OCI-M2 (cell line): Measurements from ENCODE around the gene LRRC74B.
"Not testable (repeated sequence)": the region's sequence is repeated elsewhere in the genome, so short reads cannot be mapped to it uniquely, and the experiment has no call there.

Experiments used
- DNase-seq: peaks from one replicate; lab custom pipeline; 2025; ENCODE audit not compliant: unreplicated experiment; lab: John Stamatoyannopoulos, UW

The LRRC74B gene, protein sequence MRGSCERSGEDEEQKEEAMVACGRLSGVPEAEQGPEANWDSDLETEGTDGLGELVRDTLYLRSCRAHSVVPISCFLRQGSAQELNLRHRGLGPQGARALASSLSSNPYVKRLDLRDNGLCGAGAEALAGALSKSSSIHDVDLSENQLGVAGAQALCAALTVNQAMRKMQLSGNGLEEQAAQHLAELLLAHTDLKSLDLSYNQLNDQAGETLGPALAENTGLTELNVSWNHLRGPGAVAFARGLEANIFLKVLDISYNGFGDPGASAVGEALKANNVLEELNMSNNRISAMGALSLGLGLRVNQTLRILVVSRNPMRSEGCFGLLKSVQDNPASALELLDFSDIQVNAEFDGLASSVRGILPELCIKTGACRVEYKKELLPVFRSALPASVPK

GRCh38 chr22:21045585-21046294 lies at the start of gene LRRC74B:
TSS of gene LRRC74B (plus strand) at chr22:21045946. CDS start at chr22:21045987, 41 bp downstream.
- no peak for DNase-seq

DNA sequence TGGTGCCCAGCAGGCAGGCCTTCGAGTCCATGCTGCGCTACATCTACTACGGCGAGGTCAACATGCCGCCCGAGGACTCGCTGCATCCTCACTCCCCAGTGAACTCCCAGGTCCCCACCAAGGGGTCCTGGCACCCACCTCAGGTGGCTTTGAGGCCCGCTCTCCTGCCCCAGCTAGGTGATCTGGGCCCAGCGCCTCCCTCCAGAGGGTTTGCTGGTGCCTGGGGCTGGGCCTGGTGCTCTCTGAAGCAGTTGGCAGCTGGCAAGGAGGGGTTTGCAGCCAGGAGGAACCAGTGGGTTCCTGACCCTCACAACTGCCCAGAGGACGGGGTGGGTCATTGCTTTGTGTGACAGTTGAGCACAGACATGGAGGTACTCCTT lies 49.7 kb upstream of the LRRC74B start:
- DNase-seq, result no peak

- no peak for DNase-seq
Measured at GRCh38 chr22:20996598-20997535, 48.9 kb upstream of the LRRC74B start.

DNA sequence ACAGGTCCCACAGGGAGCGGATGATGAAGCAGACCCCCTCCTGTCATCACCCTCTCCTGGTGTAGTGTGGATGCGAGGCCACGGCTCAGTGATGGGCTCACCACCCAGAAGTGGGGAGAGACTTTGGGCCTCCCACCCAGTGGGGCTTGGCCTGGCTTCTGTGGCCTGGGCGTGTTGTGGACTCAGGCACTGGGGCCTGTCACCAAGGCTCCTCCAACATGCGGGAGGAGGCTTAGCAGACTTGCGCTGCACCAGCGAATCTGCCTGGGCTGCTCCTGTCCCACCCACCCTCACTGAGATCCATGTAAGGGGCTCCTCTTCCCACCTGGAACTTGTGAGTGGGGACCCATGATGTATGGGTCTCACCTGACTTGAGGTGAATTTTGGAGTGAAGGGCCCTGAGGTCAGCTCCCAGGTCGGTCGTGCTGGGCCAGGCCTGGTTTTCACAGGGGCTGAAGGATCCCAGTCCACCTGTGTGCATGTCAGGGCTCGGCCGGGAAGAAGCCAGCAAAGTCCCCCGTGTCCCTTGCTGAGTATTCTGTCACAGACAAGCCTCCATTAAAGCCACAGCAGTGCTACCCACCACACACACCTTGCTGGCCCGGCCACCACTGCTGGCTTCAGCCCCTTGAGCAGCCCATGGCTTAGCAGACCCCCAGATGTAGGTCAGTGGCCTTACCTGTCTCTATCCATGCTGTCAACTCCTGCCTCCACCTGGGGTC lies 48.0 kb upstream of the LRRC74B start:
- no peak for DNase-seq

GRCh38 chr22:20998411-20999336 lies 47.1 kb upstream of the LRRC74B start:
- DNase-seq, result no peak

- DNase-seq, result no peak
Measured at GRCh38 chr22:20999350-21000206, 46.2 kb upstream of the LRRC74B start.

GRCh38 chr22:21000207-21000986 lies 45.3 kb upstream of the LRRC74B start:
- no peak for DNase-seq

DNA sequence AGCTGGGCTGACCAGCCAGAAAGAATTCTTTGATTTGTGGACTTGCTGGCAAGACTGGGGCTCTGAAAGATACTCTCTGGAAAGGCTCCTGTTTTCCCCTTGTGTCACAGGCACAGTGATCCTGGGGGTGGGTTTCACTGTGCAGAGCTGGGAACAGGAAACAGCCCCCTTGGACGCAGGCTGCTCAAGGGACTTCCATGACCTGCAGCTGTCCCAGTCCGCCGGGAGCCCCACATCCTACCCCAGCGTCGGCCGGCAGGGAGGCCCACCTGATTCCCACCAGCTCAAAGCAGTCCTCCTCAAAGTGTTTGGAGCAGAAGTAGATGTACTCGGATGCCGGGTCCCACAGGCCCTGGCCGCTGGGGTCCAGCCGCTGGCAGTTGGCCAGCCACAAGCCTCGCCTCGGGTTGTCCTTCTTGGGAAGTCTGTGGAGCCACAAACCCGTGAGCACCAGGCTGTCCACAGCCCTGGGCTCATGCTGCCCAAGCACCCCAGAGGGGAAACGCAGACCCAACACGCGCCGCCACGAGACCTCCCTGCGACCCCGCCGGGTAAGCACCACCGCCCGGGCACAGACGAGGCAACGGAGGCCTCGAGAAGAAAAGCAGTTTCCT lies 44.7 kb upstream of the LRRC74B start:
- no peak for DNase-seq

DNA sequence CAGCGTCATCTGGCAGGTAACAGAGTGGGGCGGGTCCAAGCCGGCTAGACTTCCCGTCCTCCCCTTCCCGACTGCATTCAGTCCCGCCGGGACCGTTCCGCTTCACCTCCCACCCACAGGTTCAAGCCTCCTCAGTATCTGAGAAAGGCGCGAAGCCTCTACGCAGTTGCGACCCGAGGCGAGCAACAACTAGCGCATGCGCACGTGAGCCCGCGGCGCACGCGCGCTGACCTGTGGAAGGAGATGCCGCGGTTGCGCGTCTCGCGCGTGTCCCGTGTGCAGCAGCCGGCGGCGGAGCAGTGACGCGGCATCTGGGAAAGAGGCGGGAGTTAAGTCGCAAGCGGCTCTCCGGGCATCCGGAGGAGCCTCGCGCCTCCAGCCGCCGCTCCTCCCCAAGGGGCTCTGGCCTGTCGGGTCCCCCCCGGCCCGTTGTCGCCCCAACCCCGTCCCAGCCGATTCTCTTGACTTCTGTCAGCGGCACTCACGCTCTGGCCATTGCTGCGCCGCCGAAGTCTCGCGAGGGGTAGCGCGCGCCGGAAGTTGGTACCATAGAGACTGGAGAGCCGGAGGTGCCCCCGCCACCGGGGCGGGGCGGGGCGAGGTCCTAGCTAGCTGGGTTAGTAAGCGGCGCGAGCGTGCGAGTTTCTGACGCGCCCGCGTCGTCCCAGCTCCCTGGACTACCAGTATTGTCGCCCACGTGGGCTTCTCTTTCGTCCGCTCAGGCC lies 44.0 kb upstream of the LRRC74B start, which contains the start of gene THAP7:
TSS of gene THAP7 (minus strand) at position 518 of the 725 bp plus-strand sequence. CDS start at position 311, 207 bp downstream.
- DNase-seq, result peak; percentile 70

GRCh38 chr22:21003782-21004181 lies 42.0 kb upstream of the LRRC74B start:
- DNase-seq, result no peak

- not testable (repeated sequence) for DNase-seq
Measured at GRCh38 chr22:21009208-21009607, 36.5 kb upstream of the LRRC74B start.

DNA sequence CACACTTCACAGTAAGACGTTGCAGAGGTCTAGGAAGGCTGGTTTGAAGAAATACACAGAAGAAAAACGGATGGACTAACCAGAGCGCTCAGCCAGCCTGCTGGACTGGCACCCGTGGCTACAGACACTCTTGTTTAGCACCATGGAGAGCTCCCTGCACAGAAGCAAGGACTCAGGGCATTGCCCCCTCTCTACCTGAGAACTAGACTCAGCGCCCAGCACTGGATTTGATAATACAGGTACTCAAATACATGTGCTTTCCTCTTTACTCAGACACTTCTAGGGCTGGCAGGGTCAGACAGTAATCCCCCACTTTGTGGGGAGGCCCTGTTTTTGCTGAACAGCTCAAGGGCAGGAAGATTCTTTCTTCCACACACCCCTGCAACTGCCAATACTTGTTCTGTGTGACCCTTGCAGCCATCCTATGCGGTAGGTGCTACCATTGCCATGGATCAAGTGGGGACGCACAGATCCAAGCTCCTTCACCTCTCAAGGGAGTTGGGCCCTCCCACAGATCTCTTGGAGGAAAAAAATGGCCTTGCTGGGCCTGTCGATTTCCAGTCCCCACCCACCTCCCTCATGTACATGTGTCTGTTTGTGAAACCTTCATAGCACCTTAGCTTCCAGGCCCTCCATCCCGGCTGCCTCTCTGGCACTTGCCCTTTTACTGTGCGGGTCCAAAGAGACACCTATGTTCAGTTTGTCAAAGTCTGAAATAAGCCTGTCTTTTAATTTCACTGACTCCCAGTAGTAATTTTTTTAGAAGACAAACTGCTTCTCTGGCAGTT lies 35.9 kb upstream of the LRRC74B start:
- DNase-seq, result peak; percentile 1

GRCh38 chr22:21010426-21011113 lies 35.2 kb upstream of the LRRC74B start:
- DNase-seq, result no peak

DNA sequence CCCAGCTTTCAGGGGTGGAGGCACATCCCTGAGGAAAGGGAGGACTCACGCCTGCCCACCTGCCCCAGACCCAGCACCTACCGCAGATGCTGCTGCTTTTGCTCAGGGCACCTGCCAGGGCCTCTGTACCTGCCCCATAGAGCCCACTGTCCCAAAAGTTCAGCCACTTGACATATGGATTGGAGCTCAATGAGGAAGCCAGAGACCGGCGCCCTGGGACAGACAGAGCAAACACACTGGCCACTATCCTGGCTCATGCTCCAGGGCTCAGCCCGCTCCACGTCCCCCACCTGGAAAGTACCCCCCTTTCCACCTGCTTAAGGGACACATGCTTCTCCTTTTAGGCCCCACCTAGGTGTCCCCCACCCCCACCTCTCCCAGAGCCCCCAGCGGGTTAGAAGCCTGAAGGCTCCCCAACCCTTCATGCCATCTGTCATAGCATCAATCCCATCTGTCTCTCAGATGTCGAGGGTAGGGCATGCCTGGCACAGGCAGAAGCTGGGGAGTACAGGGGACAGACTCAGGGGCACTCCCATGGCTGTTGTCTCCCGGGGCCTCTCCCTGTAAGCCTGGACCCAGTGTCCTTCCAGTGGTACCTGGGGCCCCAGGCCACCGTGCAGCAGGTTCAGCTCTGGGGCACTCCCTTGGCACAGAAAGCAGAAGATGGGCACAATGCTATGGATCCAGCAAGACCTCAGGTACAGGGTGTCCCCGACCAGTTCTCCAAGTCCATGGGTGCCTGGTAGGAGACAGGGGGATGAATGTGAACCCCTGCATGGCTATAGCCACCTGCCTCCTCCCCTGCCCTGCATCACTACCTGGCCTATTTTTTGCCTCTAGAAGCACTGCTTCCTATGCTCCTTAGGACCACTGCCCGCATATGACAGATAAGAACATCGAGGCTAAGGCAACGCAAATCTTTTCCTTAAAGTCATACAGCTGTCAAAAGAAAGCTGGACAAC lies 33.0 kb upstream of the LRRC74B start:
- no peak for DNase-seq
